Measurements from ENCODE around the gene PLSCR2. TPM values are rescaled to one million over a fixed set of nuclear protein-coding genes. Genes with fewer than 3 reads are reported as not detected.
A peak's percentile ranks its signal among the peaks of the same experiment; 100 is the strongest.

The PLSCR2 gene
- total RNA-seq, 1 experiment from 2014 or later, result 2.9 TPM

- intact Hi-C loops (cut with micrococcal nuclease; ENCODE audit: unreplicated experiment), result loop anchor here (1.0 to 2.0 kb wide), 4 partner anchors 33 to 169 kb away; no protein-coding TSS in a partner anchor
- H3K4me3 Mint-ChIP-seq (ENCODE audit: low read depth, unreplicated experiment), result peak overlapping the region; percentile 69
These were observed 34.3 kb upstream of the PLSCR2 start for GRCh38 chr3:146503461-146504202.

GRCh38 chr3:146502887-146503460, 33.6 kb upstream of the PLSCR2 start:
- no peak for DNase-seq
- CTCF ChIA-PET, result interaction anchor here (1.0 to 1.6 kb wide), 3 partner anchors 42 to 280 kb away, joined by 3 to 8 read pairs (median 3); partner anchors contain the start of gene PLSCR1
- Mint-ChIP-seq H3K9me3 (ENCODE audit: low read depth, unreplicated experiment) (peaks cover 4% of the 10 kb centered on the region), H3K27ac (ENCODE audit: unreplicated experiment) (peak overlapping the region; percentile 100), H3K4me1 (ENCODE audit: low read depth, unreplicated experiment) (peaks cover 51% of the 10 kb centered on the region), H3K27me3 (ENCODE audit: unreplicated experiment) (no peaks in the 10 kb centered on the region), H3K4me3 (ENCODE audit: low read depth, unreplicated experiment) (peak overlapping the region; percentile 69), H3K36me3 (ENCODE audit: insufficient read depth, unreplicated experiment) (peaks cover 46% of the 10 kb centered on the region)
- BruUV-seq (replicated peaks), result no TSS peak
- TF ChIP-seq CTCF (IDR thresholded peaks at IDR 0.05; ENCODE audit: unreplicated experiment), result no peak
- intact Hi-C loops (cut with micrococcal nuclease; ENCODE audit: unreplicated experiment), result loop anchor here (1.0 to 2.0 kb wide), 4 partner anchors 32 to 169 kb away; no protein-coding TSS in a partner anchor

More at GRCh38 chr3:146503461-146504202, 34.3 kb upstream of the PLSCR2 start:
- Mint-ChIP-seq H3K36me3 (ENCODE audit: insufficient read depth, unreplicated experiment) (peaks cover 53% of the 10 kb centered on the region), H3K9me3 (ENCODE audit: low read depth, unreplicated experiment) (peaks cover 7% of the 10 kb centered on the region), H3K27ac (ENCODE audit: unreplicated experiment) (peak overlapping the region; percentile 100), H3K27me3 (ENCODE audit: unreplicated experiment) (no peaks in the 10 kb centered on the region), H3K4me1 (ENCODE audit: low read depth, unreplicated experiment) (peaks cover 58% of the 10 kb centered on the region)
- TF ChIP-seq CTCF (IDR thresholded peaks at IDR 0.05; ENCODE audit: unreplicated experiment), result peak; percentile 21
- no TSS peak for BruUV-seq (replicated peaks)
- DNase-seq, result peak; percentile 88
- CTCF ChIA-PET, result interaction anchor here (0.5 to 2.0 kb wide), 7 partner anchors 10 to 281 kb away, joined by 3 to 8 read pairs (median 3); partner anchors contain the start of gene PLSCR1

- H3K4me1 Mint-ChIP-seq (ENCODE audit: low read depth, unreplicated experiment), result peaks cover 39% of the 10 kb centered on the region
- DNase-seq, result no peak
- H3K27me3 Mint-ChIP-seq (ENCODE audit: unreplicated experiment), result no peaks in the 10 kb centered on the region
- H3K4me3 Mint-ChIP-seq (ENCODE audit: low read depth, unreplicated experiment), result no peak overlapping the region
- CTCF ChIA-PET, result no interaction called here
- H3K27ac Mint-ChIP-seq (ENCODE audit: unreplicated experiment), result no peak overlapping the region
- no TSS peak for BruUV-seq (replicated peaks)
- H3K36me3 Mint-ChIP-seq (ENCODE audit: insufficient read depth, unreplicated experiment), result peaks cover 44% of the 10 kb centered on the region
- TF ChIP-seq CTCF (IDR thresholded peaks at IDR 0.05; ENCODE audit: unreplicated experiment), result no peak
- H3K9me3 Mint-ChIP-seq (ENCODE audit: low read depth, unreplicated experiment), result peaks cover 4% of the 10 kb centered on the region
- intact Hi-C loops (cut with micrococcal nuclease; ENCODE audit: unreplicated experiment), result loop anchor here (2.0 kb wide), 1 partner anchor 31 kb away; no protein-coding TSS in a partner anchor
These were observed 32.4 kb upstream of the PLSCR2 start for GRCh38 chr3:146501752-146502151.

- CTCF ChIA-PET, result interaction anchor here (0.9 kb wide), 1 partner anchor 277 kb away, joined by 3 read pairs; no protein-coding TSS in a partner anchor
- no peak overlapping the region for H3K27ac Mint-ChIP-seq (ENCODE audit: unreplicated experiment)
- no peaks in the 10 kb centered on the region for H3K27me3 Mint-ChIP-seq (ENCODE audit: unreplicated experiment)
- H3K36me3 Mint-ChIP-seq (ENCODE audit: insufficient read depth, unreplicated experiment), result peaks cover 35% of the 10 kb centered on the region
- TF ChIP-seq CTCF (IDR thresholded peaks at IDR 0.05; ENCODE audit: unreplicated experiment), result no peak
- no peak for DNase-seq
- H3K4me3 Mint-ChIP-seq (ENCODE audit: low read depth, unreplicated experiment), result no peak overlapping the region
- intact Hi-C loops (cut with micrococcal nuclease; ENCODE audit: unreplicated experiment), result no loop called here
- peaks cover 6% of the 10 kb centered on the region for H3K9me3 Mint-ChIP-seq (ENCODE audit: low read depth, unreplicated experiment)
- H3K4me1 Mint-ChIP-seq (ENCODE audit: low read depth, unreplicated experiment), result peaks cover 25% of the 10 kb centered on the region
- no TSS peak for BruUV-seq (replicated peaks)
These were observed 30.3 kb upstream of the PLSCR2 start for GRCh38 chr3:146499701-146500100.
